Measurements from ENCODE around the gene CASZ1. TPM values are rescaled to one million over a fixed set of nuclear protein-coding genes. Genes with fewer than 3 reads are reported as not detected.
A peak's percentile ranks its signal among the peaks of the same experiment; 100 is the strongest.

The CASZ1 gene
- total and polyA plus RNA-seq, 2 experiments from 2014 or later, result 6.2 to 6.7 TPM

DNA sequence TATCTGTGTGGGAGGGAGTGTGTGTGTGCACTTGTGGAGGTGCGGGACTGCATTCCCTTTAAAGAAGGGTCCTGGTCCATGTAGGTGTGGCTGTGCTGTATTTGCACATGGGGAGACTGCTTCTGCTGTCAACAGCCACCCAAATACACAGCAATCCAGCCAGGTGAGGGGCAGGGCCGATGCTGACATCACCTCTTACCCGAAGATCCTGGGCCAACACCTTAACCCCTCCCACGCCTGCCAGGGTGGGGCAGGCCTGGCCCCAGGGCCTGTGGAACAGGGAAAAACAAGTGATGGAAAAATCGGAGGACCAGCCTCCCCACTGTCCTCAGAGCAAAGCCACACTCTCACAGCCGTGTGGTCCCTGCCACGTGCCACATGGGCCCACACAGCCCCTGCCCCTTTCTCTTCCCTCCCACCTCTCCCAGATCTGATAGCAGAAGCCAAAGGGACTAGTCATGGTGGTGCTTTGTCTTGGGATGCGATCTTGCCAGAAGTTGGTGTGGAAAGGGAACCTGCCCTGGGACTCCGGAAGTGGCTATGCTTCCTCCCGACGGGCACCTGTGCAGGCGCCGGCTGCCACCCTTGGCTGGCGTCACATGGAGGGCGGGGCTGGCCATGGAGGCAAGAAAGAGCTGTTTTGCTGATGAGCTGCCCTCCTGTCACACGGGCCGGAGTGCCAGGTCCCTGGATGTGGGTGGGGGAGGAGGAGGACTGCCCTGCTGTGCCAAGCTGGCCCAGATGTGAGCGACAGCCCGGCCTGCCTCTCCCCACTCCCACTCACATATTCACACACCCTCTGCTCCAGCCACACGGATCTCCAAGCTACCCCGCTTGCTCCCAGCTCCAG is 7.8 kb upstream of the CASZ1 start:
- H3K27me3 ChIP-seq (ENCODE audit: insufficient read depth), result no peaks in the 10 kb centered on the region

More for the DNA sequence above, 7.8 kb upstream of the CASZ1 start:
- ATAC-seq, result peak; percentile 80
- H2AFZ ChIP-seq, result 0 out of 2 replicates have a peak overlapping the region, but pooled peaks have one; percentile 66
- no peak overlapping the region for H3K4me2 ChIP-seq
- no peak for DNase-seq (ENCODE audit: low spot score)
- no peaks in the 10 kb centered on the region for H3F3A ChIP-seq (replicated peaks; ENCODE audit: low read depth)
- H3K4me3 ChIP-seq, result no peak overlapping the region
- H3K9me2 ChIP-seq (ENCODE audit: insufficient read depth), result peaks cover 7% of the 10 kb centered on the region; the same call in 1 of the 2 replicates
- H4K20me1 ChIP-seq (replicated peaks; ENCODE audit: insufficient read depth), result no peaks in the 10 kb centered on the region
- H3K4me1 ChIP-seq (ENCODE audit: insufficient read depth), result peaks cover 10% of the 10 kb centered on the region; the same call in 1 of the 2 replicates
- Mint-ChIP-seq H3K4me1 (peaks cover 22% of the 10 kb centered on the region), H3K9me3 (no peaks in the 10 kb centered on the region), H3K4me3 (no peak overlapping the region), H3K36me3 (ENCODE audit: low read depth) (no peaks in the 10 kb centered on the region), H3K27ac (no peak overlapping the region), H3K27me3 (ENCODE audit: insufficient read depth, low read depth, poor library complexity) (peaks cover 7% of the 10 kb centered on the region)
- H3K79me2 ChIP-seq (replicated peaks; ENCODE audit: insufficient read depth), result no peaks in the 10 kb centered on the region
- no peak overlapping the region for H3K27ac ChIP-seq (ENCODE audit: low read depth)
- H3K36me3 ChIP-seq (ENCODE audit: insufficient read depth), result no peaks in the 10 kb centered on the region
- TF ChIP-seq, protein P1, sequence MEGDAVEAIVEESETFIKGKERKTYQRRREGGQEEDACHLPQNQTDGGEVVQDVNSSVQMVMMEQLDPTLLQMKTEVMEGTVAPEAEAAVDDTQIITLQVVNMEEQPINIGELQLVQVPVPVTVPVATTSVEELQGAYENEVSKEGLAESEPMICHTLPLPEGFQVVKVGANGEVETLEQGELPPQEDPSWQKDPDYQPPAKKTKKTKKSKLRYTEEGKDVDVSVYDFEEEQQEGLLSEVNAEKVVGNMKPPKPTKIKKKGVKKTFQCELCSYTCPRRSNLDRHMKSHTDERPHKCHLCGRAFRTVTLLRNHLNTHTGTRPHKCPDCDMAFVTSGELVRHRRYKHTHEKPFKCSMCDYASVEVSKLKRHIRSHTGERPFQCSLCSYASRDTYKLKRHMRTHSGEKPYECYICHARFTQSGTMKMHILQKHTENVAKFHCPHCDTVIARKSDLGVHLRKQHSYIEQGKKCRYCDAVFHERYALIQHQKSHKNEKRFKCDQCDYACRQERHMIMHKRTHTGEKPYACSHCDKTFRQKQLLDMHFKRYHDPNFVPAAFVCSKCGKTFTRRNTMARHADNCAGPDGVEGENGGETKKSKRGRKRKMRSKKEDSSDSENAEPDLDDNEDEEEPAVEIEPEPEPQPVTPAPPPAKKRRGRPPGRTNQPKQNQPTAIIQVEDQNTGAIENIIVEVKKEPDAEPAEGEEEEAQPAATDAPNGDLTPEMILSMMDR (conservative IDR thresholded peaks at IDR 0.05; ENCODE audit: low read depth in 2 of 2), result no peak
- TF ChIP-seq, protein P2, sequence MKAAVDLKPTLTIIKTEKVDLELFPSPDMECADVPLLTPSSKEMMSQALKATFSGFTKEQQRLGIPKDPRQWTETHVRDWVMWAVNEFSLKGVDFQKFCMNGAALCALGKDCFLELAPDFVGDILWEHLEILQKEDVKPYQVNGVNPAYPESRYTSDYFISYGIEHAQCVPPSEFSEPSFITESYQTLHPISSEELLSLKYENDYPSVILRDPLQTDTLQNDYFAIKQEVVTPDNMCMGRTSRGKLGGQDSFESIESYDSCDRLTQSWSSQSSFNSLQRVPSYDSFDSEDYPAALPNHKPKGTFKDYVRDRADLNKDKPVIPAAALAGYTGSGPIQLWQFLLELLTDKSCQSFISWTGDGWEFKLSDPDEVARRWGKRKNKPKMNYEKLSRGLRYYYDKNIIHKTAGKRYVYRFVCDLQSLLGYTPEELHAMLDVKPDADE (IDR thresholded peaks at IDR 0.05), result no peak
- TF ChIP-seq POLR2AphosphoS5 (IDR thresholded peaks at IDR 0.05; ENCODE audit: low read depth), result no peak
- TF ChIP-seq ZNF331 (CRISPR knock-in tag; IDR thresholded peaks at IDR 0.05; ENCODE audit: low read depth), result no peak
- TF ChIP-seq, protein P3, sequence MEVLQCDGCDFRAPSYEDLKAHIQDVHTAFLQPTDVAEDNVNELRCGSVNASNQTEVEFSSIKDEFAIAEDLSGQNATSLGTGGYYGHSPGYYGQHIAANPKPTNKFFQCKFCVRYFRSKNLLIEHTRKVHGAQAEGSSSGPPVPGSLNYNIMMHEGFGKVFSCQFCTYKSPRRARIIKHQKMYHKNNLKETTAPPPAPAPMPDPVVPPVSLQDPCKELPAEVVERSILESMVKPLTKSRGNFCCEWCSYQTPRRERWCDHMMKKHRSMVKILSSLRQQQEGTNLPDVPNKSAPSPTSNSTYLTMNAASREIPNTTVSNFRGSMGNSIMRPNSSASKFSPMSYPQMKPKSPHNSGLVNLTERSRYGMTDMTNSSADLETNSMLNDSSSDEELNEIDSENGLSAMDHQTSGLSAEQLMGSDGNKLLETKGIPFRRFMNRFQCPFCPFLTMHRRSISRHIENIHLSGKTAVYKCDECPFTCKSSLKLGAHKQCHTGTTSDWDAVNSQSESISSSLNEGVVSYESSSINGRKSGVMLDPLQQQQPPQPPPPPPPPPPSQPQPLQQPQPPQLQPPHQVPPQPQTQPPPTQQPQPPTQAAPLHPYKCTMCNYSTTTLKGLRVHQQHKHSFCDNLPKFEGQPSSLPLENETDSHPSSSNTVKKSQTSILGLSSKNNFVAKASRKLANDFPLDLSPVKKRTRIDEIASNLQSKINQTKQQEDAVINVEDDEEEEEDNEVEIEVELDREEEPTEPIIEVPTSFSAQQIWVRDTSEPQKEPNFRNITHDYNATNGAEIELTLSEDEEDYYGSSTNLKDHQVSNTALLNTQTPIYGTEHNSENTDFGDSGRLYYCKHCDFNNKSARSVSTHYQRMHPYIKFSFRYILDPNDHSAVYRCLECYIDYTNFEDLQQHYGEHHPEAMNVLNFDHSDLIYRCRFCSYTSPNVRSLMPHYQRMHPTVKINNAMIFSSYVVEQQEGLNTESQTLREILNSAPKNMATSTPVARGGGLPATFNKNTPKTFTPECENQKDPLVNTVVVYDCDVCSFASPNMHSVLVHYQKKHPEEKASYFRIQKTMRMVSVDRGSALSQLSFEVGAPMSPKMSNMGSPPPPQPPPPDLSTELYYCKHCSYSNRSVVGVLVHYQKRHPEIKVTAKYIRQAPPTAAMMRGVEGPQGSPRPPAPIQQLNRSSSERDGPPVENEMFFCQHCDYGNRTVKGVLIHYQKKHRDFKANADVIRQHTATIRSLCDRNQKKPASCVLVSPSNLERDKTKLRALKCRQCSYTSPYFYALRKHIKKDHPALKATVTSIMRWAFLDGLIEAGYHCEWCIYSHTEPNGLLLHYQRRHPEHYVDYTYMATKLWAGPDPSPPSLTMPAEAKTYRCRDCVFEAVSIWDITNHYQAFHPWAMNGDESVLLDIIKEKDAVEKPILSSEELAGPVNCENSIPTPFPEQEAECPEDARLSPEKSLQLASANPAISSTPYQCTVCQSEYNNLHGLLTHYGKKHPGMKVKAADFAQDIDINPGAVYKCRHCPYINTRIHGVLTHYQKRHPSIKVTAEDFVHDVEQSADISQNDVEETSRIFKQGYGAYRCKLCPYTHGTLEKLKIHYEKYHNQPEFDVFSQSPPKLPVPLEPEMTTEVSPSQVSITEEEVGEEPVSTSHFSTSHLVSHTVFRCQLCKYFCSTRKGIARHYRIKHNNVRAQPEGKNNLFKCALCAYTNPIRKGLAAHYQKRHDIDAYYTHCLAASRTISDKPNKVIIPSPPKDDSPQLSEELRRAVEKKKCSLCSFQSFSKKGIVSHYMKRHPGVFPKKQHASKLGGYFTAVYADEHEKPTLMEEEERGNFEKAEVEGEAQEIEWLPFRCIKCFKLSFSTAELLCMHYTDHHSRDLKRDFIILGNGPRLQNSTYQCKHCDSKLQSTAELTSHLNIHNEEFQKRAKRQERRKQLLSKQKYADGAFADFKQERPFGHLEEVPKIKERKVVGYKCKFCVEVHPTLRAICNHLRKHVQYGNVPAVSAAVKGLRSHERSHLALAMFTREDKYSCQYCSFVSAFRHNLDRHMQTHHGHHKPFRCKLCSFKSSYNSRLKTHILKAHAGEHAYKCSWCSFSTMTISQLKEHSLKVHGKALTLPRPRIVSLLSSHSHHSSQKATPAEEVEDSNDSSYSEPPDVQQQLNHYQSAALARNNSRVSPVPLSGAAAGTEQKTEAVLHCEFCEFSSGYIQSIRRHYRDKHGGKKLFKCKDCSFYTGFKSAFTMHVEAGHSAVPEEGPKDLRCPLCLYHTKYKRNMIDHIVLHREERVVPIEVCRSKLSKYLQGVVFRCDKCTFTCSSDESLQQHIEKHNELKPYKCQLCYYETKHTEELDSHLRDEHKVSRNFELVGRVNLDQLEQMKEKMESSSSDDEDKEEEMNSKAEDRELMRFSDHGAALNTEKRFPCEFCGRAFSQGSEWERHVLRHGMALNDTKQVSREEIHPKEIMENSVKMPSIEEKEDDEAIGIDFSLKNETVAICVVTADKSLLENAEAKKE (CRISPR knock-in tag; IDR thresholded peaks at IDR 0.05), result no peak
- no peak for TF ChIP-seq JUNB (IDR thresholded peaks at IDR 0.05; ENCODE audit: unreplicated experiment)
- TF ChIP-seq ZNF114 (CRISPR knock-in tag; IDR thresholded peaks at IDR 0.05), result no peak
- TF ChIP-seq, protein P4, sequence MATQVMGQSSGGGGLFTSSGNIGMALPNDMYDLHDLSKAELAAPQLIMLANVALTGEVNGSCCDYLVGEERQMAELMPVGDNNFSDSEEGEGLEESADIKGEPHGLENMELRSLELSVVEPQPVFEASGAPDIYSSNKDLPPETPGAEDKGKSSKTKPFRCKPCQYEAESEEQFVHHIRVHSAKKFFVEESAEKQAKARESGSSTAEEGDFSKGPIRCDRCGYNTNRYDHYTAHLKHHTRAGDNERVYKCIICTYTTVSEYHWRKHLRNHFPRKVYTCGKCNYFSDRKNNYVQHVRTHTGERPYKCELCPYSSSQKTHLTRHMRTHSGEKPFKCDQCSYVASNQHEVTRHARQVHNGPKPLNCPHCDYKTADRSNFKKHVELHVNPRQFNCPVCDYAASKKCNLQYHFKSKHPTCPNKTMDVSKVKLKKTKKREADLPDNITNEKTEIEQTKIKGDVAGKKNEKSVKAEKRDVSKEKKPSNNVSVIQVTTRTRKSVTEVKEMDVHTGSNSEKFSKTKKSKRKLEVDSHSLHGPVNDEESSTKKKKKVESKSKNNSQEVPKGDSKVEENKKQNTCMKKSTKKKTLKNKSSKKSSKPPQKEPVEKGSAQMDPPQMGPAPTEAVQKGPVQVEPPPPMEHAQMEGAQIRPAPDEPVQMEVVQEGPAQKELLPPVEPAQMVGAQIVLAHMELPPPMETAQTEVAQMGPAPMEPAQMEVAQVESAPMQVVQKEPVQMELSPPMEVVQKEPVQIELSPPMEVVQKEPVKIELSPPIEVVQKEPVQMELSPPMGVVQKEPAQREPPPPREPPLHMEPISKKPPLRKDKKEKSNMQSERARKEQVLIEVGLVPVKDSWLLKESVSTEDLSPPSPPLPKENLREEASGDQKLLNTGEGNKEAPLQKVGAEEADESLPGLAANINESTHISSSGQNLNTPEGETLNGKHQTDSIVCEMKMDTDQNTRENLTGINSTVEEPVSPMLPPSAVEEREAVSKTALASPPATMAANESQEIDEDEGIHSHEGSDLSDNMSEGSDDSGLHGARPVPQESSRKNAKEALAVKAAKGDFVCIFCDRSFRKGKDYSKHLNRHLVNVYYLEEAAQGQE (IDR thresholded peaks at IDR 0.05; ENCODE audit: unreplicated experiment), result no peak
- TF ChIP-seq EZH2phosphoT487 (IDR thresholded peaks at IDR 0.05; ENCODE audit: unreplicated experiment), result no peak
- no peak for TF ChIP-seq NANOG (IDR thresholded peaks at IDR 0.05; ENCODE audit: borderline replicate concordance)
- no peak for TF ChIP-seq CREB1 (CRISPR knock-in tag; IDR thresholded peaks at IDR 0.05; ENCODE audit: low read depth)
- TF ChIP-seq EZH2 (IDR thresholded peaks at IDR 0.05; ENCODE audit: low read depth, unreplicated experiment), result no peak
- no peak for TF ChIP-seq STAT1 (IDR thresholded peaks at IDR 0.05; ENCODE audit: unreplicated experiment)
